Fibroblast of lung (primary cell): ENCODE measurements around the gene APC. TPM values are rescaled to one million over a fixed set of nuclear protein-coding genes. Genes with fewer than 3 reads are reported as not detected.

Experiments
- DNase-seq, 2 donors: peaks; one replicate each; pipeline versions ENCODE4 v3.0.0 to v3.0.0-alpha.2; 2010; ENCODE audit warnings: low read depth in 2 of 2
- H2AFZ ChIP-seq: 2 replicates; pipeline ENCODE4 v1.5.1; 2012; ENCODE audit warnings: low read length, control low read depth, inconsistent platforms
- H3K27ac ChIP-seq: 2 replicates; pipeline ENCODE4 v1.5.1; 2011; ENCODE audit warnings: low read length, control low read depth; ENCODE audit not compliant: insufficient read depth
- H3K27me3 ChIP-seq: 2 replicates; pipeline ENCODE4 v1.5.1; 2011; ENCODE audit warnings: mild to moderate bottlenecking, low read length; ENCODE audit not compliant: control insufficient read depth, insufficient read depth
- H3K36me3 ChIP-seq: 2 replicates; pipeline ENCODE4 v1.5.1; 2011; ENCODE audit warnings: low read length; ENCODE audit not compliant: control insufficient read depth, insufficient read depth
- H3K4me1 ChIP-seq: 2 replicates; pipeline ENCODE4 v1.5.1; 2011; ENCODE audit warnings: low read length; ENCODE audit not compliant: control insufficient read depth, insufficient read depth; ENCODE audit errors: extremely low read depth
- H3K4me2 ChIP-seq: 2 replicates; pipeline ENCODE4 v1.5.1; 2011; ENCODE audit warnings: low read length, control low read depth; ENCODE audit not compliant: insufficient read depth; ENCODE audit errors: extremely low read depth
- H3K4me3 ChIP-seq, 4 experiments: fragments of 200-600 bp in 1 of 4; sonication (generic) in 1 of 4; replicated peaks in 1 of 4; 2 replicates each; pipeline ENCODE4 v1.5.1; 2011 to 2016; ENCODE audit warnings: low read length in 4 of 4, low read depth in 3 of 4, mild to moderate bottlenecking in 3 of 4, control low read depth in 2 of 4, inconsistent platforms in 1 of 4, mixed read lengths in 1 of 4; ENCODE audit not compliant: insufficient read depth in 1 of 4; ENCODE audit errors: control extremely low read depth in 1 of 4
- H3K79me2 ChIP-seq: 2 replicates; pipeline ENCODE4 v1.5.1; 2012; ENCODE audit warnings: mild to moderate bottlenecking, low read length, inconsistent platforms; ENCODE audit not compliant: control insufficient read depth, insufficient read depth
- H3K9ac ChIP-seq: 2 replicates; pipeline ENCODE4 v1.5.1; 2011; ENCODE audit warnings: mild to moderate bottlenecking, low read length, control low read depth; ENCODE audit not compliant: insufficient read depth
- H3K9me3 ChIP-seq: 2 replicates; pipeline ENCODE4 v1.5.1; 2012; ENCODE audit warnings: low read depth, low read length; ENCODE audit not compliant: control insufficient read depth, insufficient read depth
- H4K20me1 ChIP-seq: 2 replicates; pipeline ENCODE4 v1.5.1; 2011; ENCODE audit warnings: low read length; ENCODE audit not compliant: control insufficient read depth, insufficient read depth; ENCODE audit errors: extremely low read depth
- CTCF ChIP-seq, 2 donors: IDR thresholded peaks in 1 of 2; conservative IDR thresholded peaks in 1 of 2; 1 replicate in 1 of 2; 2 replicates in 1 of 2; pipeline ENCODE4 v1.5.1; 2011 to 2012; ENCODE audit warnings: low read length in 2 of 2, control low read depth in 1 of 2, inconsistent platforms in 1 of 2, low read depth in 1 of 2, mild to moderate bottlenecking in 1 of 2
- EZH2 ChIP-seq: IDR thresholded peaks from 2 replicates; pipeline ENCODE4 v1.5.1; 2012; ENCODE audit warnings: low read length, control low read depth, mild to moderate bottlenecking; ENCODE audit errors: missing control alignments
- polyA plus RNA-seq, 2 donors: library from polyadenylated mRNA; depleted of rRNA in 1 of 2; stranded (reverse) in 1 of 2; unstranded in 1 of 2; fragments of >200 nt; gene quantifications; 2 replicates each; pipeline ENCODE4 v1.2.1, GENCODE V29; 2011 to 2012; ENCODE audit warnings: missing spikeins in 1 of 2
- total RNA-seq: library from RNA; depleted of rRNA; stranded (reverse); fragments of >200 nt; gene quantifications from 2 replicates; pipeline ENCODE4 v1.2.1, GENCODE V29; 2014

Gene APC
- total and polyA plus RNA-seq, 2 donors (not counting 1 experiment from before 2014, with no cell fraction given) = 23.6 to 69.9 TPM

DNA sequence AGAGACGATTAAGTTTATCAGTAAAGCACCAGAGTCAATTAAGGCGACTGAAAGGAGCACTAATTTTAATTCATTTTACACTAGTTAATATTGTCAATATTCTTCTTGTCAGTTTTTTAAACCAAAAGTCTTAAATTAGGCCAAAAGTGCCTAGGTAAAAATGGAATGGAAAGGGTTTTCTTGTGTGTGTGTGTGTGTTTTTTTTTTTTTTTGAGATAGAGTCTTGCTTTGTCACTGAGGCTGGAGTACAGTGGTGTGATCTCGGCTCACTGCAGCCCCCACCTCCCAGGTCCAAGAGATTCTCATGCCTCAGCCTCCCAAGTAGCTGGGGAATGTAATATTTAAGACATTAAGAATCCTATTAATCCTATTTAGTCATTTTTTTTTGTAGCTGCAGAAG, 3.1 kb upstream of the APC start:
- Histone ChIP-seq H3K4me1 (peaks cover 7% of the 10 kb centered on the region), H3K79me2 (peaks cover 20% of the 10 kb centered on the region), H3K9ac (no peak overlapping the region), H3K27ac (no peak overlapping the region), H3K9me3 (no peaks in the 10 kb centered on the region), H3K4me2 (no peak overlapping the region), H2AFZ (no peak overlapping the region), H3K4me3 (no peak overlapping the region), H3K36me3 (no peaks in the 10 kb centered on the region), H3K27me3 (no peaks in the 10 kb centered on the region), H4K20me1 (no peaks in the 10 kb centered on the region)
- no peak for DNase-seq
- no peak for TF ChIP-seq CTCF (conservative IDR thresholded peaks at IDR 0.05 in 1 of 2, IDR thresholded peaks at IDR 0.05 in 1 of 2; ENCODE audit: low read depth in 1 of 2, low read length in 2 of 2)
- TF ChIP-seq EZH2 = no peak

DNA sequence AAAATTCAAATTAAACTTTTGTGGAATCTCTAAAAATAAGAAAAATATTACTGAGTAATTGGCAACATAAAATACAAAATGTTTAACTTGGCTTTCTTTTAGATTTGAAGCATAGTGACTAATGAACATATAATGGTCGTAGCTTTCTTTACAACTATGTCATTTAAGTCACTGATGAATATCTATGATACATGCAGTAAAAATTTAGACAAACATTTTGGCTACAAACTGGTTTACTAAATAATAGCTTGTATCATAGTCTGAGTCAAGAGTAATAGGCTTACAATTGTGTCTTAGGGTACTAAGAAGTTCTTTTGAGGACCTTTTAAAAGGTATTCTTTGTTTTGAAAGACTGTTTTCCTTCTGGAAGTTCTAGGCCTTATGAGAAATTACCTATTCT, 2.0 kb upstream of the APC start:
- DNase-seq = peak; percentile 21 to 71
- Histone ChIP-seq H3K4me3 (no peak overlapping the region), H3K4me2 (no peak overlapping the region), H2AFZ (no peak overlapping the region), H3K27ac (peak overlapping the region; percentile 33), H3K9ac (no peak overlapping the region), H3K27me3 (no peaks in the 10 kb centered on the region), H3K36me3 (no peaks in the 10 kb centered on the region), H3K4me1 (peaks cover 7% of the 10 kb centered on the region), H3K79me2 (peaks cover 25% of the 10 kb centered on the region), H4K20me1 (no peaks in the 10 kb centered on the region), H3K9me3 (no peaks in the 10 kb centered on the region)
- TF ChIP-seq CTCF (conservative IDR thresholded peaks at IDR 0.05 in 1 of 2, IDR thresholded peaks at IDR 0.05 in 1 of 2; ENCODE audit: low read depth in 1 of 2, low read length in 2 of 2) = no peak

DNA sequence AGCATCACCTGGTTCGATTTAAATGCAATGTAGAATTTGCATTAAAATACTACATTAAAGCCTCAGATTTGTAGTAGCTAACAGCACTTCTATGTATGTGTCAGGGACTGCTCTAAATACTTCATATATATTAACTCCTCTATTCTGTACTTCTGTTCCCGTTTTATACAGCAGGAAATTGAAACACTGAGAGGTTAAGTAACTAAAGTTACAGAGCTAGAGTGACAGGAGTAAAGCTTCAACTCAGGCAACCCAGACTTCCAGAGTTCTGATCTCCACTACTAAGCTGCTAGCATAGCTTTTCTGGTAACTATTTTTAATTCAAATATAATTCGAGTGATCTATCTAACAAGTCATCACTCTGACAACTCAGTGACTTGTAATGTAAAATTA, 619 bp upstream of the APC start:
- Histone ChIP-seq H3K79me2 (peaks cover 30% of the 10 kb centered on the region), H3K4me1 (peaks cover 7% of the 10 kb centered on the region), H3K27me3 (no peaks in the 10 kb centered on the region), H3K36me3 (no peaks in the 10 kb centered on the region), H4K20me1 (no peaks in the 10 kb centered on the region), H2AFZ (peak overlapping the region; percentile 88), H3K9ac (no peak overlapping the region), H3K9me3 (no peaks in the 10 kb centered on the region), H3K4me2 (peak overlapping the region; percentile 96), H3K27ac (peak overlapping the region; percentile 90), H3K4me3 (peak overlapping the region; percentile 70 to 90 (median 78))
- no peak for DNase-seq
- TF ChIP-seq CTCF (conservative IDR thresholded peaks at IDR 0.05 in 1 of 2, IDR thresholded peaks at IDR 0.05 in 1 of 2; ENCODE audit: low read depth in 1 of 2, low read length in 2 of 2) (no peak), EZH2 (no peak)
